ENCODE data around the gene MAP3K9.

Gene MAP3K9

DNA sequence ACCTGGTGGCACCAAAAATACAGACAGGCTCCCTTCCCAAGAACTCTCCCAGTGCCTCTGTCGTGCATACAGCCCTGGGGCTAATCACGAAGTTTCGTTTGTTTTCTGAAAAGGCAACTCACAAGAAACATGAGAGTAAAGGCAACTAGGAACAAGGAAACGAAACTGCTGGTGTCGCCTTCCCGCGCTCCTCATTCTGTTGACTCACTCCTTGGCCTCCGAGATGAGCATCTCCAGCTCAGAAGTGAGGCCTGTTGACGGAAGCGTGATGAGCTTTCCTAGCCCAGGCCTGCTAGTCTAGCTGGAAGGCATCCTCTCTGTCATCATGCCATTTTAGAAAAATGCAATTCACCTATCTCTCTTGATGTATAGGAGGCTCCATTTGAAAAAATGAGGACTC, 117.1 kb downstream of the MAP3K9 start:
- TF ChIP-seq, protein P1, sequence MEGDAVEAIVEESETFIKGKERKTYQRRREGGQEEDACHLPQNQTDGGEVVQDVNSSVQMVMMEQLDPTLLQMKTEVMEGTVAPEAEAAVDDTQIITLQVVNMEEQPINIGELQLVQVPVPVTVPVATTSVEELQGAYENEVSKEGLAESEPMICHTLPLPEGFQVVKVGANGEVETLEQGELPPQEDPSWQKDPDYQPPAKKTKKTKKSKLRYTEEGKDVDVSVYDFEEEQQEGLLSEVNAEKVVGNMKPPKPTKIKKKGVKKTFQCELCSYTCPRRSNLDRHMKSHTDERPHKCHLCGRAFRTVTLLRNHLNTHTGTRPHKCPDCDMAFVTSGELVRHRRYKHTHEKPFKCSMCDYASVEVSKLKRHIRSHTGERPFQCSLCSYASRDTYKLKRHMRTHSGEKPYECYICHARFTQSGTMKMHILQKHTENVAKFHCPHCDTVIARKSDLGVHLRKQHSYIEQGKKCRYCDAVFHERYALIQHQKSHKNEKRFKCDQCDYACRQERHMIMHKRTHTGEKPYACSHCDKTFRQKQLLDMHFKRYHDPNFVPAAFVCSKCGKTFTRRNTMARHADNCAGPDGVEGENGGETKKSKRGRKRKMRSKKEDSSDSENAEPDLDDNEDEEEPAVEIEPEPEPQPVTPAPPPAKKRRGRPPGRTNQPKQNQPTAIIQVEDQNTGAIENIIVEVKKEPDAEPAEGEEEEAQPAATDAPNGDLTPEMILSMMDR (IDR thresholded peaks at IDR 0.05; ENCODE audit: borderline replicate concordance, control extremely low read depth, extremely low read depth, insufficient read depth, missing control alignments), result no peak
- in situ Hi-C loops (cut with MboI; ENCODE audit: low sequenced_read_pairs, unreplicated experiment), result no loop called here
- DNase-seq (ENCODE audit: low spot score), result no peak

- DNase-seq (ENCODE audit: low spot score), result no peak
- in situ Hi-C loops (cut with MboI; ENCODE audit: low sequenced_read_pairs, unreplicated experiment), result no loop called here
- TF ChIP-seq, protein P1 (IDR thresholded peaks at IDR 0.05; ENCODE audit: borderline replicate concordance, control extremely low read depth, extremely low read depth, insufficient read depth, missing control alignments), result no peak
Observed at GRCh38 chr14:70685474-70686197, 123.7 kb downstream of the MAP3K9 start.

DNA sequence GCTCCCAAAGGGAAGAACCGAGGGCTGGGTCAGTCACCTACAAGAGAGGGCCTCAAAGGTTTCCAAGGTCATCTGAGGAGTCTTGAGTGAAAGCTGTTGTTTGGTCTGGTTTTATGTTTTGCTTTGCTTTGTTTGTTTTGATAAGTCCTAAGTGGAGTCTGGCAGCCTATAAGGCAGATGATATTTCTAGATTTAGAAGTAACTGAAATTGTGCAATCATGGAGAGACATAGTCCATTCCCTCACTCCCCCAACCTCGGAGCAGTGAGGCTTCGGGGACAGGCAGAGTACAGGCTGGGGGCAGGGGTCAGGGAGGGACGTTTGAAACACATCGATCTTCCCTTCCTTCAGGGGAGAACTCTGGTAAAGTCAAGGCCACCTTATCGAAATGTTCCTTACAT, 125.3 kb downstream of the MAP3K9 start:
- no peak for DNase-seq (ENCODE audit: low spot score)
- TF ChIP-seq, protein P1 (IDR thresholded peaks at IDR 0.05; ENCODE audit: borderline replicate concordance, control extremely low read depth, extremely low read depth, insufficient read depth, missing control alignments), result no peak
- in situ Hi-C loops (cut with MboI; ENCODE audit: low sequenced_read_pairs, unreplicated experiment), result no loop called here

- no peak for DNase-seq (ENCODE audit: low spot score)
- in situ Hi-C loops (cut with MboI; ENCODE audit: low sequenced_read_pairs, unreplicated experiment), result no loop called here
- TF ChIP-seq, protein P1 (IDR thresholded peaks at IDR 0.05; ENCODE audit: borderline replicate concordance, control extremely low read depth, extremely low read depth, insufficient read depth, missing control alignments), result no peak
Observed at GRCh38 chr14:70680748-70681147, 128.6 kb downstream of the MAP3K9 start.

- DNase-seq (ENCODE audit: low spot score), result no peak
- TF ChIP-seq, protein P1 (IDR thresholded peaks at IDR 0.05; ENCODE audit: borderline replicate concordance, control extremely low read depth, extremely low read depth, insufficient read depth, missing control alignments), result no peak
- in situ Hi-C loops (cut with MboI; ENCODE audit: low sequenced_read_pairs, unreplicated experiment), result no loop called here
Observed at GRCh38 chr14:70677341-70677740, 132.0 kb downstream of the MAP3K9 start.

All from GM13976 (cell line).